Central memory CD8-positive, alpha-beta T cell (primary cell): ENCODE results near the gene D2HGDH.
"Not testable (repeated sequence)": the region's sequence is repeated elsewhere in the genome, so short reads cannot be mapped to it uniquely, and the experiment has no call there.

Experiments
- ATAC-seq: fragments of 150-1000 bp; cut with Tn5 transposase; replicated peaks from 2 replicates; pipeline ENCODE4 v1.10.0; 2022; ENCODE audit warnings: mild to moderate bottlenecking, moderate FRiP score, moderate number of reproducible peaks; ENCODE audit not compliant: poor library complexity, severe bottlenecking; ENCODE audit errors: extremely low read depth
- DNase-seq, 2 donors: peaks; one replicate each; pipeline ENCODE4 v3.0.0; 2021; ENCODE audit warnings: low spot score in 2 of 2
- H3K27ac Mint-ChIP-seq: one replicate; pipeline ENCODE4 v1.8.0; 2022; ENCODE audit warnings: low read depth, mild to moderate bottlenecking, moderate library complexity, mixed read lengths
- H3K27me3 Mint-ChIP-seq: one replicate; pipeline ENCODE4 v1.8.0; 2022; ENCODE audit warnings: mixed read lengths
- H3K36me3 Mint-ChIP-seq: one replicate; pipeline ENCODE4 v1.8.0; 2022; ENCODE audit warnings: mild to moderate bottlenecking, moderate library complexity, mixed read lengths; ENCODE audit not compliant: insufficient read depth
- H3K4me1 Mint-ChIP-seq: one replicate; pipeline ENCODE4 v1.8.0; 2022; ENCODE audit warnings: mixed read lengths
- H3K4me3 Mint-ChIP-seq: one replicate; pipeline ENCODE4 v1.8.0; 2022; ENCODE audit warnings: mild to moderate bottlenecking, moderate library complexity, mixed read lengths
- H3K9me3 Mint-ChIP-seq: one replicate; pipeline ENCODE4 v1.8.0; 2022; ENCODE audit warnings: mixed read lengths

Gene D2HGDH

GRCh38 chr2:241806217-241806616, 71.8 kb downstream of the D2HGDH start:
- not testable (repeated sequence) for H3K27me3 Mint-ChIP-seq, DNase-seq, ATAC-seq, H3K36me3 Mint-ChIP-seq, H3K4me3 Mint-ChIP-seq, H3K9me3 Mint-ChIP-seq, H3K27ac Mint-ChIP-seq, H3K4me1 Mint-ChIP-seq

- Mint-ChIP-seq H3K36me3 (peaks cover 1% of the 10 kb centered on the region), H3K27ac (no peak overlapping the region), H3K4me1 (peaks cover 4% of the 10 kb centered on the region), H3K27me3 (no peaks in the 10 kb centered on the region), H3K4me3 (no peak overlapping the region), H3K9me3 (no peaks in the 10 kb centered on the region)
- ATAC-seq: no peak
- DNase-seq: no peak
These were observed 73.8 kb downstream of the D2HGDH start for GRCh38 chr2:241808051-241808720.

DNA sequence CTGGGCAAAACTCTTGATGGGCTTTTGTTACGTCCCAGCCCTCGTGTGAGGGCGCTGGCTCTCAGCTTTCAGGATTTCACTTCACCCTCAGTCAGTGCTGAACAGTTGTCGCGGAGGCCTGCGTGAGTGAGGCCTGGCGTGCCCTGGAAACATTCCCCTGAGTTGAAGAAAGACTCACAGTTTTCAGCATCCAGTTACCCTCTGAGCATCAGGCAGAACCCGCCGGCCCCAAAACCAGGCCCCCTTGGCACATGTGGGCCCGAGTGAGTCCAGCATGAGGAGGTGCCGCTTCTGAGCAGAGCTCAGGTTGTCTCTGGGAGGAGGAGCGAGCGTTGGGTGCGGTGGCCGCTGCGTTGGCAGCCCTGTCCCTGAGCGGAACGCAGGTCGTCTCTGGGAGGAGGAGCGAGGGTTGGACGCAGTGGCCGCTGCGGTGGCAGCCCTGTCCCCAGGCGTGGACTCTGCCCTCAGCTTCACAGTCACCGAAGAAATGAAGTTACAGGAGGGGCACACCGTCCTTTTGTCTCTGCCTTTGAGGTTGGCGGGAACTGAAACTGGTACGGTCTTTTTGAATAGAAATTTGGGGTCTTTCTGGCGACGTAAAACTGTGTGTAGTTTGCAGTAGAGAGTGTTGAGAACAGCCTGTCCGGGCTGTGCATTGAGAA, 74.4 kb downstream of the D2HGDH start, which contains the start of gene NEU4:
Gene NEU4 (plus strand): TSS at position 473 of the 662 bp plus-strand sequence. CDS start 5,292 bp downstream, outside the sequence.
- H3K27me3 Mint-ChIP-seq: no peaks in the 10 kb centered on the region
- H3K9me3 Mint-ChIP-seq: no peaks in the 10 kb centered on the region
- DNase-seq (no peak), ATAC-seq (no peak)
- H3K4me1 Mint-ChIP-seq: no peaks in the 10 kb centered on the region
- no peaks in the 10 kb centered on the region for H3K36me3 Mint-ChIP-seq
- H3K27ac Mint-ChIP-seq: peak within 1 kb of the TSS; percentile 68
- no peak within 1 kb of the TSS for H3K4me3 Mint-ChIP-seq

DNA sequence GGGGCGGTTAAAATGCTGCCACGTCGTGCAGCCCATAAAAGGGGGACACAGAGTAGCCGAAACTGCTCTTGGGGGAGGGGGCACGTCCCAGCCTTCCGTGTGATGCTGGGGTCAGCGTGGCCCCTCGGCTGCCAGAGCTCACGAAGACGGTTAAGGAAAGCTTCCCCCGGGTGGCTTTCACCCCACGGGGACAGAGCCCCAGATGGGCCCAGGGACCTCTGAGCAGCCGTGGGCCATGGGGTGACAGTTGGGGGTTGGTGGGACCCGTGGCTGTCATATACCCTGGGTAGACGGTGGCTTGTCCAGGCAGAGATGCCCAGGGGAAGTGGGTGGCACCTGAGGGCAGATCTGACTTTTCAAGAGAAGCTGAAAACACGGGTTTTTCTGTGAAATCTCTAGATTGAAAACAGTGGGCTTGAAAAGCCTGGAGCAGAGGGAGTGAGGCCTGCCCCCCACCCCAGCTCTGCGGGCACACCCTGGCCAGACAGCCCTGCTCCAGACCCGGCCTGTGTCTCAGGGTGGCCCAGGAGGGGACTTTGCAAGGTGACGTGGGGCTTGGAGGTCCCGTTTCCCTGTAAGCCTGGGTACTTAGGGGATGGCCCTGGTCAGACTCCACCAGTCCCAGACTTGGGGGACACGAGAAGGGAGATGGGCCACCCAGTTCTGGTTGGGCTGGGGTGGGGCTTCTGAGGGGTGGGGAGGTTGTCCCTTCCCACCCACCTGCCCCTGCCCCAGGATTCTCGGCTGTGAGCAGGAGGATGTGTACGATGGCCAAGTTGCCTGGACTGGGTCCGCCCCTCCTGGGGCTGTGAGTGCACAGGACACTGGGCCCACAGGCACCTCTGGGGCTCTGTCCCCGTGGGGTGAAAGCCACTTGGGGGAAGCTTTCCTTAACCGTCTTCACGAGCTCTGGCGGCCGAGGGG, 75.2 kb downstream of the D2HGDH start:
- H3K27ac Mint-ChIP-seq: no peak overlapping the region
- H3K4me1 Mint-ChIP-seq: no peaks in the 10 kb centered on the region
- DNase-seq (no peak), ATAC-seq (no peak)
- H3K4me3 Mint-ChIP-seq: no peak overlapping the region
- H3K36me3 Mint-ChIP-seq: peaks cover 2% of the 10 kb centered on the region
- H3K9me3 Mint-ChIP-seq: no peaks in the 10 kb centered on the region
- H3K27me3 Mint-ChIP-seq: no peaks in the 10 kb centered on the region

DNA sequence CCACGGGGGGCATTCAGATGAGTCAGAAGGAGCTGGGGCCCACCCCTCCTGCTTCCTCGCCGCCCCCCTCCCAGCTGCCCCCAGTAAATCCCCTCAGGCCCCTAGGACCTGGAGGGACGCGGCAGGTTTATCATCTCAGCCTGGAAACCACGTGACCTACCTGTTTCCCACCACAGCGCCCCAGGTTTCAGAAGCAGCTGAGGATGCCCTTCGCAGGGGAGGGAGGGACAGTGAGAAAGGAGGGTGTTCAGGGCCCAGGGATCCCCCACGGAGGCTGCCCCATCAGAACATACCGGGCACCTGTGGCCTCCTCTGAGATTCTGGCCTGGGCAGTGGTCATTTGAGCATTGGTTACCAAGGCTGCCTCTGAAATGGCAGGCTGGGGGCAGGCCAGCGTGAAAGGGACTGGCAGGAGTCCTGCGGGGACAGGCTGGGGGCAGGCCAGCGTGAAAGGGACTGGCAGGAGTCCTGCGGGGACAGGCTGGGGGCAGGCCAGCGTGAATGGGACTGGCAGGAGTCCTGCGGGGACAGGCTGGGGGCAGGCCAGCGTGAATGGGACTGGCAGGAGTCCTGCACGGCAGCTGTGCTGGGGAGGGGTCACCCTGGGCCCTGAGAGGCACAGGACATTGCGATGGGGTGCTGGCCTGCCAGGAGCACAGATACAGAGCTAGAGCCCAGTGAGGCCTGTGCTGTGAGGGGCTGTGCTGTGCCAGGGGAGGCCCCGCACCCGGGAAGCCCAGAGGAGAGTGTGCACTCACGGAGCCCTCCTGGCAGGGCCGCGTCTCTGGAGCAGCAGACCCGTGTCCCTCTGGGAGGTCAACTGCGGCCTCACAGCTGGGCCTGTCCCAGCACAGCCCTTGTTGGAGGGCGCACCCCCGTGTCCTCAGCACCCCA, 76.1 kb downstream of the D2HGDH start:
- DNase-seq: no peak
- H3K9me3 Mint-ChIP-seq: no peaks in the 10 kb centered on the region
- H3K27ac Mint-ChIP-seq: no peak overlapping the region
- ATAC-seq: no peak
- no peak overlapping the region for H3K4me3 Mint-ChIP-seq
- no peaks in the 10 kb centered on the region for H3K4me1 Mint-ChIP-seq
- peaks cover 2% of the 10 kb centered on the region for H3K36me3 Mint-ChIP-seq
- no peaks in the 10 kb centered on the region for H3K27me3 Mint-ChIP-seq

DNA sequence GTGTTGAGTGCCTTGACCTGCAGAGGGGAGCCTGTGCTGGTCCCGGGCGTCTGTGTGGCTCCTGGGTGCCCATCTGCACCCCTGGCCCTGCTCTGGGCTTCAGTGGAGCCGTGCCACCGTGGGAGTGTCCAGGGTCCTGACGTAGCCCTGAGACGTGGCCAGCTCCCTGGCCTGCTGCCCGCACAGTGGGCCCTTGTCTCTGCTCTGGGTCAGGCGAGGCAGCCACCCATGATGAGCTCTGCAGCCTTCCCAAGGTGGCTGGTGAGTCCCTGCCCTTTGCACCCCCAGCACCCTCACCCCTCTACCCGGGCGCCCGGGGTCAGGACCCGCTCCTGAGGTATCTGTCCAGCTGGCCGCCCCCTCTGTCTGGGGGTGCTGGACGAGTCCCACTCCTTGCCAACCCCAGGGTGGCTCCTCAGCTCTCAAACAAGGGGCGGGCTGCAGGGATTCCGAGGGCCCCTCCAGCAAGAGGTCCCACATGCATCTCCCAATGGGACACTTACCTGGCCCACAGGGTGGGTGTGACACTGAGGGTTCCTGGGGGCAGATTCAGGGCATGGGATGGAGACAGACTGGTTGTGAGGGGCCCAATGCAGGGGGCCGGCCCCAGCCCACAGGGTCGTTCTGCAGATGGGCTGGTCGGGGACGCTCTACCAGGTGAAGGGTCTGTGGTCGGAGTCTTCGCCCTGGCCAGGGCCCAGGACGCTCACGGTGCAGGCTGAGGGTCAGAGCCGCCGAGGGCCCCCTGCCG, 76.9 kb downstream of the D2HGDH start:
- Mint-ChIP-seq H3K27ac (no peak overlapping the region), H3K9me3 (no peaks in the 10 kb centered on the region), H3K4me1 (no peaks in the 10 kb centered on the region), H3K4me3 (no peak overlapping the region), H3K27me3 (no peaks in the 10 kb centered on the region), H3K36me3 (peaks cover 4% of the 10 kb centered on the region)
- DNase-seq (no peak), ATAC-seq (no peak)

GRCh38 chr2:241811952-241812729, 77.7 kb downstream of the D2HGDH start:
- no peak for ATAC-seq
- H3K27ac Mint-ChIP-seq: no peak overlapping the region
- no peaks in the 10 kb centered on the region for H3K9me3 Mint-ChIP-seq
- no peaks in the 10 kb centered on the region for H3K27me3 Mint-ChIP-seq
- peaks cover under 1% of the 10 kb centered on the region for H3K4me1 Mint-ChIP-seq
- peaks cover 4% of the 10 kb centered on the region for H3K36me3 Mint-ChIP-seq
- DNase-seq: no peak
- no peak overlapping the region for H3K4me3 Mint-ChIP-seq

- Mint-ChIP-seq H3K9me3 (no peaks in the 10 kb centered on the region), H3K4me1 (peaks cover 7% of the 10 kb centered on the region), H3K27ac (no peak overlapping the region), H3K27me3 (no peaks in the 10 kb centered on the region), H3K4me3 (no peak overlapping the region), H3K36me3 (peaks cover 4% of the 10 kb centered on the region)
- DNase-seq: no peak
- no peak for ATAC-seq
These were observed 78.6 kb downstream of the D2HGDH start for GRCh38 chr2:241812730-241813643.

GRCh38 chr2:241813644-241814392, 79.4 kb downstream of the D2HGDH start:
- no peak for DNase-seq
- H3K9me3 Mint-ChIP-seq: no peaks in the 10 kb centered on the region
- H3K27me3 Mint-ChIP-seq: no peaks in the 10 kb centered on the region
- H3K4me3 Mint-ChIP-seq: no peak overlapping the region
- H3K27ac Mint-ChIP-seq: no peak overlapping the region
- peaks cover 7% of the 10 kb centered on the region for H3K4me1 Mint-ChIP-seq
- peak; percentile 64 for ATAC-seq
- peaks cover 4% of the 10 kb centered on the region for H3K36me3 Mint-ChIP-seq

DNA sequence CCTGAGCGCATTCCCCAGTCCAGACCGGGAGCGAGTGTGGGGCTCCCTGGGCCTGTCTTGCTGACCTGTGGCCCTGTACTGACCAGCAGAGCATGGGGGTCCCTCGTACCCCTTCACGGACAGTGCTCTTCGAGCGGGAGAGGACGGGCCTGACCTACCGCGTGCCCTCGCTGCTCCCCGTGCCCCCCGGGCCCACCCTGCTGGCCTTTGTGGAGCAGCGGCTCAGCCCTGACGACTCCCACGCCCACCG, 79.9 kb downstream of the D2HGDH start:
- DNase-seq: no peak
- Mint-ChIP-seq H3K4me3 (no peak overlapping the region), H3K27ac (no peak overlapping the region)

More for the DNA sequence above, 79.9 kb downstream of the D2HGDH start:
- Mint-ChIP-seq H3K36me3 (peaks cover 4% of the 10 kb centered on the region), H3K4me1 (peaks cover 7% of the 10 kb centered on the region), H3K27me3 (no peaks in the 10 kb centered on the region), H3K9me3 (no peaks in the 10 kb centered on the region)
- ATAC-seq: no peak
